Left lung (tissue), 14 donors: ENCODE measurements around the gene EIF2A. TPM values are rescaled to one million over a fixed set of nuclear protein-coding genes. Genes with fewer than 3 reads are reported as not detected.
"Not testable (repeated sequence)": the region's sequence is repeated elsewhere in the genome, so short reads cannot be mapped to it uniquely, and the experiment has no call there.

Experiments used
- ATAC-seq: fragments of 200-7000 bp; cut with Tn5 transposase; one replicate; pipeline ENCODE4 v1.9.1; 2020; ENCODE audit warnings: moderate library complexity
- DNase-seq, 4 donors: peaks; one replicate each; pipeline ENCODE4 v3.0.0-alpha.2; 2013 to 2020
- H3K27ac ChIP-seq, 2 donors: fragments of 200-600 bp; sonication (generic) in 1 of 2; one replicate each; pipeline versions ENCODE4 v1.5.0 to v1.8.0; 2020 to 2021
- H3K27me3 ChIP-seq, 2 donors: fragments of 200-600 bp; sonication (generic) in 1 of 2; one replicate each; pipeline versions ENCODE4 v1.5.0 to v1.8.0; 2020 to 2021
- H3K36me3 ChIP-seq, 2 donors: fragments of 200-600 bp; sonication (generic) in 1 of 2; one replicate each; pipeline versions ENCODE4 v1.5.0 to v1.8.0; 2020 to 2021
- H3K4me1 ChIP-seq, 2 donors: fragments of 200-600 bp; one replicate each; pipeline ENCODE4 v1.8.0; 2021
- H3K4me3 ChIP-seq, 2 donors: fragments of 200-600 bp; sonication (generic) in 1 of 2; one replicate each; pipeline versions ENCODE4 v1.5.0 to v1.8.0; 2020 to 2021; ENCODE audit warnings: mild to moderate bottlenecking in 1 of 2
- H3K9me3 ChIP-seq, 2 donors: fragments of 200-600 bp; sonication (generic) in 1 of 2; one replicate each; pipeline versions ENCODE4 v1.5.0 to v1.8.0; 2020 to 2021
- intact Hi-C, 2 donors: fragments of 100-400 bp; cut with DNase I; formaldehyde crosslinking; loops; one replicate each; pipeline versions ENCODE4 v1.11.2 to v1.14.2; 2022
- long read RNA-seq, 12 donors: library from polyadenylated mRNA in 2 of 12; unstranded in 2 of 12; transcript quantifications; one replicate each; pipeline ENCODE4 v2.0.0 and lab custom pipeline, GENCODE V29; 2019 to 2026
- polyA plus RNA-seq, 6 donors: library from polyadenylated mRNA; unstranded; fragments of 120-200 nt; gene quantifications; one replicate each; pipeline ENCODE4 v1.2.1, GENCODE V29; 2013; ENCODE audit not compliant: insufficient read length in 6 of 6
- total RNA-seq, 2 donors: library from RNA; stranded (reverse); fragmentation: NEBNext Ultra II Directional; extraction: Animal tissue kit (Norgen Biotek cat#: 25700); gene quantifications; one replicate each; pipeline ENCODE4 v1.2.1, GENCODE V29; 2021
- TF ChIP-seq, protein P1 (sequence below), 2 donors: fragments of 200-600 bp; sonication (generic) in 1 of 2; IDR thresholded peaks; one replicate each; pipeline versions ENCODE4 v1.5.0 to v1.8.0; 2021; ENCODE audit warnings: antibody characterized with exemption in 2 of 2
- donor health status: DM: no; HTN: yes; CAD: no.
- donor health status: DM: no; HTN: no; CAD: no.

EIF2A gene
- total RNA-seq, result 10 to 100 TPM; 63.2 to 84.8 TPM
- 100 to 1,000 TPM; 164 to 200 (median 187) TPM for polyA plus RNA-seq
- long read RNA-seq, donor 1, transcript EIF2A-210 (6 exons, 1,010 nt), result major isoform, 9 of 39 reads
- long read RNA-seq, donor 1, transcript EIF2A-203 (14 exons, 2,198 nt), result major isoform, 9 of 39 reads
- long read RNA-seq, donor 1, partial matches to known transcripts, result 14 of 39 reads
- long read RNA-seq, donor 1, other reads (novel, unspliced or antisense), result 6 of 39 reads
- long read RNA-seq, donor 2, transcript EIF2A-210 (6 exons, 1,010 nt), result minor isoform, 5 of 39 reads
- long read RNA-seq, donor 2, transcript EIF2A-203 (14 exons, 2,198 nt), result major isoform, 8 of 39 reads
- long read RNA-seq, donor 2, partial matches to known transcripts, result 24 of 39 reads
- long read RNA-seq, donor 2, other reads (novel, unspliced or antisense), result 0 of 39 reads
- long read RNA-seq, donor 3, transcript EIF2A-203 (14 exons, 2,198 nt), result major isoform, 11 of 27 reads
- long read RNA-seq, donor 3, partial matches to known transcripts, result 15 of 27 reads
- long read RNA-seq, donor 3, other reads (novel, unspliced or antisense), result 0 of 27 reads
- long read RNA-seq, donor 4, transcript EIF2A-203 (14 exons, 2,198 nt), result major isoform, 10 of 29 reads
- long read RNA-seq, donor 4, partial matches to known transcripts, result 15 of 29 reads
- long read RNA-seq, donor 4, other reads (novel, unspliced or antisense), result 3 of 29 reads
- long read RNA-seq, donor 5, transcript EIF2A-203 (14 exons, 2,198 nt), result major isoform, 9 of 23 reads
- long read RNA-seq, donor 5, partial matches to known transcripts, result 7 of 23 reads
- long read RNA-seq, donor 5, other reads (novel, unspliced or antisense), result 0 of 23 reads
- long read RNA-seq, donor 6, transcript EIF2A-203 (14 exons, 2,198 nt), result major isoform, 12 of 34 reads
- long read RNA-seq, donor 6, partial matches to known transcripts, result 19 of 34 reads
- long read RNA-seq, donor 6, other reads (novel, unspliced or antisense), result 0 of 34 reads
- long read RNA-seq, donor 7, transcript EIF2A-203 (14 exons, 2,198 nt), result major isoform, 9 of 17 reads
- long read RNA-seq, donor 7, partial matches to known transcripts, result 0 of 17 reads
- long read RNA-seq, donor 7, other reads (novel, unspliced or antisense), result 7 of 17 reads
- long read RNA-seq, donor 8, transcript EIF2A-203 (14 exons, 2,198 nt), result major isoform, 15 of 19 reads
- long read RNA-seq, donor 8, partial matches to known transcripts, result 0 of 19 reads
- long read RNA-seq, donor 8, other reads (novel, unspliced or antisense), result 0 of 19 reads
- long read RNA-seq, donor 9, result 0 reads
- long read RNA-seq, donor 10, partial matches to known transcripts, result 3 of 8 reads
- long read RNA-seq, donor 10, other reads (novel, unspliced or antisense), result 1 of 8 reads
- long read RNA-seq, donor 11, transcript EIF2A-203 (14 exons, 2,198 nt), result major isoform, 8 of 19 reads
- long read RNA-seq, donor 11, partial matches to known transcripts, result 6 of 19 reads
- long read RNA-seq, donor 11, other reads (novel, unspliced or antisense), result 0 of 19 reads
- long read RNA-seq, donor 12, transcript EIF2A-203 (14 exons, 2,198 nt), result major isoform, 18 of 26 reads
- long read RNA-seq, donor 12, partial matches to known transcripts, result 6 of 26 reads
- long read RNA-seq, donor 12, other reads (novel, unspliced or antisense), result 0 of 26 reads

DNA sequence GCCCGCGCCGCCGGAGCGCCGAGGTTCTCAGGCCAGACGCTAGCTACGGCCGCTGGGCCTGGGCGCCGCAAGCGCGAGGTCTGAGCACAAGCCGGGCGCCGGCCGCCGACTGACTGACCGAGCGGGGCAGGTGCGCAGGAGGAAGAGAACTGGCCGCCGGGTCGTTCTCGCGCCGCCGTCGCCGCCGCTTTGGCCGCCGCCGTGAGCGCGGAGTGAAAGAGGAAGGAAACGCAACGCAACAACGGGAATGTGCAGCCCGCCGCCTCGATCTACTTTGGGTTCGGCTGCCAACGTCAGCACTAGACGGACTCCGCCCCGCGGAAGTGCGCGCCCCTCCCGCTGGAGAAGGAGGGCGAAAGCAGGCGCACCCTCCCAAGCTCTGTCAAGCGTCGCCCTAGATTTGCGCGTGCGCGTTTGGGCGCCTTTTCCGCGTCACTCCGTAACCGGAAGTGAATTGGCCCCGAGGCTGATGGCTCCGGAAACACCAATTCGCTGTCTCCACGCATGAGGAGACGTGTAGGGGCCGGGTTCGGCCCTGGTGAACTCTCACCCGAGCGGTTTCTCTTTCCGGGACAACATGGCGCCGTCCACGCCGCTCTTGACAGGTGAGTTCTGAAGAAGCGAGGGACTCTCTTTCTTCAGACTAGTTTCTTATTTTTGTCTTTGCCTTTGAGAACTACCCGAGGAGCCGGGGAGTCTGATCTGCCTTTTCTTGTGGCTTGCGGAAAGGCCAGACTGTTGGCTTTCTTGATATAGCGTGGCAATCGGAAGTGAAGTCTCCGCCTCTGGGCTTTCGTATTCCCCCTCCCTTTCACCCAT is at the start of gene EIF2A, which contains the start of gene SERP1:
TSS of gene EIF2A (plus strand) at position 562 of the 819 bp plus-strand sequence. CDS start at position 578, 16 bp downstream.
TSS of gene SERP1 (minus strand) at position 271 of the 819 bp plus-strand sequence. CDS start 361 bp downstream, outside the sequence.
- TF ChIP-seq, protein P1, sequence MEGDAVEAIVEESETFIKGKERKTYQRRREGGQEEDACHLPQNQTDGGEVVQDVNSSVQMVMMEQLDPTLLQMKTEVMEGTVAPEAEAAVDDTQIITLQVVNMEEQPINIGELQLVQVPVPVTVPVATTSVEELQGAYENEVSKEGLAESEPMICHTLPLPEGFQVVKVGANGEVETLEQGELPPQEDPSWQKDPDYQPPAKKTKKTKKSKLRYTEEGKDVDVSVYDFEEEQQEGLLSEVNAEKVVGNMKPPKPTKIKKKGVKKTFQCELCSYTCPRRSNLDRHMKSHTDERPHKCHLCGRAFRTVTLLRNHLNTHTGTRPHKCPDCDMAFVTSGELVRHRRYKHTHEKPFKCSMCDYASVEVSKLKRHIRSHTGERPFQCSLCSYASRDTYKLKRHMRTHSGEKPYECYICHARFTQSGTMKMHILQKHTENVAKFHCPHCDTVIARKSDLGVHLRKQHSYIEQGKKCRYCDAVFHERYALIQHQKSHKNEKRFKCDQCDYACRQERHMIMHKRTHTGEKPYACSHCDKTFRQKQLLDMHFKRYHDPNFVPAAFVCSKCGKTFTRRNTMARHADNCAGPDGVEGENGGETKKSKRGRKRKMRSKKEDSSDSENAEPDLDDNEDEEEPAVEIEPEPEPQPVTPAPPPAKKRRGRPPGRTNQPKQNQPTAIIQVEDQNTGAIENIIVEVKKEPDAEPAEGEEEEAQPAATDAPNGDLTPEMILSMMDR (IDR thresholded peaks at IDR 0.05), result no peak
- ATAC-seq (peak; percentile 96), DNase-seq (peak; percentile 99 to 100 (median 100))
- Histone ChIP-seq H3K27ac (peak within 1 kb of the TSS; percentile 99 to 100), H3K36me3 (peaks cover 0 to 24% of the 10 kb centered on the region in 2 donors), H3K4me3 (peak within 1 kb of the TSS; percentile 78 to 90), H3K9me3 (no peaks in the 10 kb centered on the region), H3K4me1 (peaks cover 19 to 55% of the 10 kb centered on the region in 2 donors), H3K27me3 (no peaks in the 10 kb centered on the region)
- intact Hi-C loops, result no loop called here

DNA sequence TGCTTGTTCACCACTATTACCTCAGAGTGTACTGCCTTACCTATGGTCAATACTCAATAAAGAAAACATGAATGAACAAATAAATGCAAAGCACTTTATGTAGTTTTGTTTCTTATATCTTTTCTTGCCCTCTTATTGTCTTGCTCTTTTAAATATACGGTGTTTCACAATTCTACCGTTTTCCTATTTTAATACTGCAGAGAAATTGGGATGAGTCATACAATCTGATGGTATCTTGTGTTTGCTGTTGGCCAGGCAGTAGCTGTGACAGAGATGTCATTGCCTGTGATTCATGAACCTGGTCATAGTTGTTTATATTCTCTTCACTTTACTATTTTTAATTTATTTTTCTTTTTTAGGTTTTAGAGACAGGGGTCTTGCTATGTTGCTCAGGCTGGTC is 48.6 kb upstream of the EIF2A start:
- DNase-seq (no peak), ATAC-seq (no peak)
- Histone ChIP-seq H3K4me1 (peaks cover 0 to 4% of the 10 kb centered on the region in 2 donors), H3K4me3 (no peak overlapping the region), H3K36me3 (no peaks in the 10 kb centered on the region), H3K27ac (no peak overlapping the region), H3K9me3 (peaks cover 0 to 10% of the 10 kb centered on the region in 2 donors), H3K27me3 (no peaks in the 10 kb centered on the region)
- TF ChIP-seq, protein P1 (IDR thresholded peaks at IDR 0.05), result no peak
- intact Hi-C loops, result loop anchor here in 1 of 2 donors (10.0 kb wide), 1 partner anchor 273 kb away; no protein-coding TSS in a partner anchor

DNA sequence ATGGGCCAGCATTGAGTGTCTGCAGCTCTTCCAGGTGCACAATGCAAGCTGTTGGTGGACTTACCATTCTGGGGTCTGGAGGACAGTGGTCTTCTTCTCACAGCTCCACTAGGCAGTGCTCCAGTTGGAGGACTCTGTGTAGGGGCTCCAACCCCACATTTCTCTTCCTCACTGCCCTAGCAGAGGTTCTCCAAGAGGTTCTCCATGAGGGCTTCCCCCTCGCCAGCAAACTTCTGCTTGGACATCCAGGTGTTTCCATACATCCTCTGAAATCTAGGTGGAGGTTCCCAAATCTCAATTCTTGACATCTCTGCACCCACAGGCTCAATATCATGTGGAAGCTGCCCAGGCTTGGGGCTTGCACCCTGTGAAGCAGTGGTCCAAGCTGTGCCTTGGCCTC is 45.6 kb upstream of the EIF2A start:
- H3K27ac ChIP-seq, H3K4me3 ChIP-seq, H3K27me3 ChIP-seq, H3K4me1 ChIP-seq, H3K9me3 ChIP-seq, ATAC-seq, DNase-seq, intact Hi-C loops, H3K36me3 ChIP-seq: not testable (repeated sequence)

DNA sequence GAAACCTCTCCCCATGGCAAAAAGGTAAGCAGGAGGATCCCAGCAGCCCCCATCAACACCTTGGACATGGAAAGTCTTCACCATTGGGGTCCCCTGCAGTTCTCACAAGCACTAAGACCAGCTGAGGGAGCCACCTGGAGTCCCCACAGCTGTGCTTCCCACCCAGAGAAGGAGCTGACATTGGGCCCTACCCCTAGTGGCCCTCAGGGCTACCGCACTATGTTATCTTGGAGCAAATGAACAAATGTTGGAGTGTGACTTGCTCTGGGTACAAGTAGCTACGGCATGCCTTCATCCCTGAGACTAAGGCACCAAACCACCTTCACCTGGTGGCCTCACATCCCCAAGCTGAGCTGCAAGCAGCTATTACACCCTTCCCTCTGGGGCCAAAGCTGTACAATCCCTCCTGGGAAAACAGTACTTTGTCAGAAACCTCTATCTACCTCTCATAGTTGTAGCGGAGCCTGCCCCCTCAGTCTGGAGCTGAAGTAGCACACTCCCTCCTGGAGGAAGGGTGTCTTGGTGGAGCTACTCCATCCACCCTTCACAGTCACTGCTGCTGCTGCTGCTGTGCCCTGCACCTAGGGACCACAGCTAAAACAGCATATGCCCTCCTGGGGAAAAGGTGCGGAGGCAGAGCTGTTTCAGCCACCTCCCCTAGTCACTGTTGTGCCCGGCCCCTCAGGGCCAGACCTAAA is 43.0 kb upstream of the EIF2A start:
- DNase-seq (no peak), ATAC-seq (no peak)
- intact Hi-C loops, result no loop called here
- Histone ChIP-seq H3K4me1 (no peaks in the 10 kb centered on the region), H3K36me3 (no peaks in the 10 kb centered on the region), H3K27me3 (no peaks in the 10 kb centered on the region), H3K27ac (no peak overlapping the region), H3K4me3 (no peak overlapping the region), H3K9me3 (peaks cover 0 to 10% of the 10 kb centered on the region in 2 donors)
- TF ChIP-seq, protein P1 (IDR thresholded peaks at IDR 0.05), result no peak
